ENCODE data around the gene HSD3B1.

- TF ChIP-seq, protein P1, sequence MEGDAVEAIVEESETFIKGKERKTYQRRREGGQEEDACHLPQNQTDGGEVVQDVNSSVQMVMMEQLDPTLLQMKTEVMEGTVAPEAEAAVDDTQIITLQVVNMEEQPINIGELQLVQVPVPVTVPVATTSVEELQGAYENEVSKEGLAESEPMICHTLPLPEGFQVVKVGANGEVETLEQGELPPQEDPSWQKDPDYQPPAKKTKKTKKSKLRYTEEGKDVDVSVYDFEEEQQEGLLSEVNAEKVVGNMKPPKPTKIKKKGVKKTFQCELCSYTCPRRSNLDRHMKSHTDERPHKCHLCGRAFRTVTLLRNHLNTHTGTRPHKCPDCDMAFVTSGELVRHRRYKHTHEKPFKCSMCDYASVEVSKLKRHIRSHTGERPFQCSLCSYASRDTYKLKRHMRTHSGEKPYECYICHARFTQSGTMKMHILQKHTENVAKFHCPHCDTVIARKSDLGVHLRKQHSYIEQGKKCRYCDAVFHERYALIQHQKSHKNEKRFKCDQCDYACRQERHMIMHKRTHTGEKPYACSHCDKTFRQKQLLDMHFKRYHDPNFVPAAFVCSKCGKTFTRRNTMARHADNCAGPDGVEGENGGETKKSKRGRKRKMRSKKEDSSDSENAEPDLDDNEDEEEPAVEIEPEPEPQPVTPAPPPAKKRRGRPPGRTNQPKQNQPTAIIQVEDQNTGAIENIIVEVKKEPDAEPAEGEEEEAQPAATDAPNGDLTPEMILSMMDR (conservative IDR thresholded peaks at IDR 0.05; ENCODE audit: low read length), result no peak; the same call in 1 of the 2 replicates
- no peak for TF ChIP-seq EZH2phosphoT487 (IDR thresholded peaks at IDR 0.05; ENCODE audit: borderline replicate concordance)
Observed at GRCh38 chr1:119516680-119517079, 9.7 kb downstream of the HSD3B1 start.

Measured in Loucy (cell line).